ENCODE results near the gene RFX7. TPM values are rescaled to one million over a fixed set of nuclear protein-coding genes. Genes with fewer than 3 reads are reported as not detected.

Gene RFX7
- total RNA-seq, 2 experiments from 2014 or later: 29.4 to 30.5 TPM

DNA sequence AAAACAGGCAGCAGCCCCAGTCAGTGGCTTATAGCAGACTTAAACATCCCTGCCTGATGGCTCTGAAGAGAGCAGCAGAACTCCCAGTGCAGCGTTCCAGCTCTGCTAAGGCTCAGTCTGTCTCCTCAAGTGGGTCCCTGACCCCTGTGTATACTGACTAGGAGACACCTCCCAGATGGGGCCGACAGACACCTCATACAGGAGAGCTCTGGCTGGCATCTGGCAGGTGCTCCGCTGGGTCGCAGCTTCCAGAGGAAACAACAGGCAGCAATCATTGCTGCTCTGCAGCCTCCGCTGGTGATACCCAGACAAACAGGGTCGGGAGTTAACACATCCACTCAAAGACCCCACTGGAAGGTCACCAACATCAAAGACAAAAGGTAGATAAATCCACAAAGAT lies 93.5 kb downstream of the RFX7 start:
- peaks cover 57% of the 10 kb centered on the region for H3K36me3 Mint-ChIP-seq (ENCODE audit: low read depth)
- POLR2A ChIA-PET: no interaction called here
- TF ChIP-seq, protein P1, sequence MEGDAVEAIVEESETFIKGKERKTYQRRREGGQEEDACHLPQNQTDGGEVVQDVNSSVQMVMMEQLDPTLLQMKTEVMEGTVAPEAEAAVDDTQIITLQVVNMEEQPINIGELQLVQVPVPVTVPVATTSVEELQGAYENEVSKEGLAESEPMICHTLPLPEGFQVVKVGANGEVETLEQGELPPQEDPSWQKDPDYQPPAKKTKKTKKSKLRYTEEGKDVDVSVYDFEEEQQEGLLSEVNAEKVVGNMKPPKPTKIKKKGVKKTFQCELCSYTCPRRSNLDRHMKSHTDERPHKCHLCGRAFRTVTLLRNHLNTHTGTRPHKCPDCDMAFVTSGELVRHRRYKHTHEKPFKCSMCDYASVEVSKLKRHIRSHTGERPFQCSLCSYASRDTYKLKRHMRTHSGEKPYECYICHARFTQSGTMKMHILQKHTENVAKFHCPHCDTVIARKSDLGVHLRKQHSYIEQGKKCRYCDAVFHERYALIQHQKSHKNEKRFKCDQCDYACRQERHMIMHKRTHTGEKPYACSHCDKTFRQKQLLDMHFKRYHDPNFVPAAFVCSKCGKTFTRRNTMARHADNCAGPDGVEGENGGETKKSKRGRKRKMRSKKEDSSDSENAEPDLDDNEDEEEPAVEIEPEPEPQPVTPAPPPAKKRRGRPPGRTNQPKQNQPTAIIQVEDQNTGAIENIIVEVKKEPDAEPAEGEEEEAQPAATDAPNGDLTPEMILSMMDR (IDR thresholded peaks at IDR 0.05): no peak

DNA sequence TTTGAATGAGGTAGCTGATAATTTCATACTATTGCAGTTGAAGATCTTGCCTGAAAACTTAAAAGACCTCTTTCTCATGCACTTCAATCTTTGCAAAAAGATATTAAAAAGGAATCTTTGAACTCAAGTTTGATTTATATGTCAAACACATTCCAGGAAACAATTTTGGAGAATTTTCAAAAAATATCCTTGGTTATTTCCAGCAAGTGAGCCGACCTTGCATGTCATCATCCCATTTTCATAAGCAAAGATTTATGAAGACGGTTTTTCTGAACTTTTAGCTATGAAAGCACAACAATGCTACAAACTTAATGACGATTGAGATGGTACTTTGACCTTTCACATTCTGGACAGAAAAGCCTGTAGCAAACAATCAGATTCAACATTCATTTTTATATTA lies 95.6 kb downstream of the RFX7 start:
- peaks cover 42% of the 10 kb centered on the region for H3K36me3 Mint-ChIP-seq (ENCODE audit: low read depth)

More for the DNA sequence above, 93.5 kb downstream of the RFX7 start:
- no peak overlapping the region for H3K27ac Mint-ChIP-seq
- intact Hi-C loops (cut with micrococcal nuclease): no loop called here
- no peaks in the 10 kb centered on the region for H3K27me3 Mint-ChIP-seq
- CTCF ChIA-PET: no interaction called here
- no peak overlapping the region for H3K4me3 Mint-ChIP-seq
- ATAC-seq: no peak
- peaks cover 34% of the 10 kb centered on the region for H3K4me1 Mint-ChIP-seq (ENCODE audit: low read depth)
- DNase-seq: no peak
- H3K9me3 Mint-ChIP-seq: peaks cover 27% of the 10 kb centered on the region

DNA sequence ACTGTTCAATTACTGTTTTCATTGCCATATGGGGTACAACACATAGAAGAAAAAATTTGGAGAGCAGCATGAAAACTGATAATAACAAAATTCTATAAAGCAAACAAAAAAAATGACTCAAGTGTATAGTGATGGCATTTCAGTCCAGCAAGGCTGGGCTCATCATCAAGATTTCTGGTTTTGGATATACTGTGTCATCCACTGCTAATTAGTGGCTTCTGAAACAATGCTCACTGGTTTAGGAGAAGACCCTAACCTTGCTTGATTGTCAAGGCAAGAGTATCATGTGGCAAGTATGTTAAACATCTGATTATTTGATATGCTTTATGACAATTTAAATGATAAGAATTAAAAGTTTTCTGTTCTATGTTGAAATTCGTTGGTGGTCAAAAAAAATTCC lies 96.9 kb downstream of the RFX7 start:
- Mint-ChIP-seq H3K27me3 (no peaks in the 10 kb centered on the region), H3K36me3 (ENCODE audit: low read depth) (peaks cover 42% of the 10 kb centered on the region), H3K4me3 (no peak overlapping the region), H3K27ac (no peak overlapping the region), H3K4me1 (ENCODE audit: low read depth) (peaks cover 23% of the 10 kb centered on the region), H3K9me3 (peaks cover 5% of the 10 kb centered on the region)
- intact Hi-C loops (cut with micrococcal nuclease): no loop called here
- no peak for ATAC-seq
- no peak for DNase-seq
- ChIA-PET CTCF (no interaction called here), POLR2A (no interaction called here)
- TF ChIP-seq, protein P1 (IDR thresholded peaks at IDR 0.05): no peak

More for the DNA sequence above, 95.6 kb downstream of the RFX7 start:
- H3K9me3 Mint-ChIP-seq: peaks cover 10% of the 10 kb centered on the region
- H3K27ac Mint-ChIP-seq: no peak overlapping the region
- TF ChIP-seq, protein P1 (IDR thresholded peaks at IDR 0.05): no peak
- no peak for DNase-seq
- ATAC-seq: no peak
- H3K4me3 Mint-ChIP-seq: no peak overlapping the region
- H3K4me1 Mint-ChIP-seq (ENCODE audit: low read depth): peaks cover 31% of the 10 kb centered on the region
- ChIA-PET CTCF (no interaction called here), POLR2A (no interaction called here)
- no peaks in the 10 kb centered on the region for H3K27me3 Mint-ChIP-seq
- intact Hi-C loops (cut with micrococcal nuclease): no loop called here

DNA sequence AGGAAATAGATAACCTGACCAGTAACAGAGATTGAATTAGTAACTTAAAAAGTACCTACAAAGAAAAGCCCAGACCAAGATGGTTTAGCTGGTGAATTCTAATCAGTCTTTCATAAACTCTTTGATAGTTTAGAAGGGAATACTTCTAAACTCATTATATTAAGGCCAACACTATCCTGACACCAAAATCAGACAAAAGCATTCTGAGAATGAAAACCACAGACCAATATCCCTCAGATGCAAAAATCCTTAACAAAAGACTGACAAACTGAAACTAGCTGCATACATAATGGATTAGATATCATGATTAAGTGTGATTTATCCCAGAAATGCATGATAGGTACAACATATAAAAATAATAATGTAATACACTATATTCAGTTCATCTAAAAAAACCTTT lies 115.6 kb downstream of the RFX7 start:
- H3K4me3 Mint-ChIP-seq: no peak overlapping the region
- TF ChIP-seq, protein P1 (IDR thresholded peaks at IDR 0.05): no peak
- no peaks in the 10 kb centered on the region for H3K4me1 Mint-ChIP-seq (ENCODE audit: low read depth)
- intact Hi-C loops (cut with micrococcal nuclease): no loop called here
- no peaks in the 10 kb centered on the region for H3K27me3 Mint-ChIP-seq
- ATAC-seq (no peak), DNase-seq (no peak)
- H3K36me3 Mint-ChIP-seq (ENCODE audit: low read depth): peaks cover 58% of the 10 kb centered on the region
- peaks cover 34% of the 10 kb centered on the region for H3K9me3 Mint-ChIP-seq
- CTCF ChIA-PET: no interaction called here
- POLR2A ChIA-PET: no interaction called here
- H3K27ac Mint-ChIP-seq: no peak overlapping the region

DNA sequence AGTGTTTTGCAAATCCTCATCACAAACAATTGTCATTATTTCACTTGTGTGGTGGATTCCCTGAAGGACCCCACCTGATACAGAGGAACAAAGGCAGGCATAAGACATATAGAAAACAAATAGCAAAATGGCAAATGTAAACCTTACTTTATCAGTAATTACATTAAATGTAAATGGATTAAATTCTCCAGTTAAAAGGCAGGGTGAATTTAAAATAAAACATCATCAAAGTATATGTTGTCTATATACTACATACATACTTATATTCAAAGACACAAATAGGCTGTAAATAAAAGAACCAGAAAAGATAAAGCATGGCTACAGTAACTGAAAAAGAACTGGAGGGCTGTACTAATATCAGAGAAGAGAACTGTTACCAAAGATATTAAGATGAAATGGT lies 117.3 kb downstream of the RFX7 start:
- DNase-seq (no peak), ATAC-seq (no peak)
- peaks cover 39% of the 10 kb centered on the region for H3K9me3 Mint-ChIP-seq
- ChIA-PET CTCF (no interaction called here), POLR2A (no interaction called here)
- H3K4me1 Mint-ChIP-seq (ENCODE audit: low read depth): no peaks in the 10 kb centered on the region
- H3K36me3 Mint-ChIP-seq (ENCODE audit: low read depth): peaks cover 60% of the 10 kb centered on the region
- H3K27me3 Mint-ChIP-seq: no peaks in the 10 kb centered on the region
- no peak overlapping the region for H3K4me3 Mint-ChIP-seq
- intact Hi-C loops (cut with micrococcal nuclease): no loop called here
- TF ChIP-seq, protein P1 (IDR thresholded peaks at IDR 0.05): no peak
- H3K27ac Mint-ChIP-seq: no peak overlapping the region

Measured in activated CD8-positive, alpha-beta T cell treated with anti-CD3 and anti-CD28 coated beads for 36 hours (primary cell).